Smooth muscle cell (in vitro differentiated cells): ENCODE measurements around the gene CDKAL1. TPM values are rescaled to one million over a fixed set of nuclear protein-coding genes. Genes with fewer than 3 reads are reported as not detected.

Source experiments
- DNase-seq: peaks from one replicate; lab custom pipeline; 2025; ENCODE audit not compliant: unreplicated experiment; lab: John Stamatoyannopoulos, UW
- H2AFZ ChIP-seq: fragments of 200-600 bp; sonication (generic); 2 replicates; pipeline ENCODE4 v1.6.0; 2016; ENCODE audit warnings: antibody characterized with exemption, low read depth, mild to moderate bottlenecking
- H3F3A ChIP-seq: fragments of 200-600 bp; sonication (generic); 2 replicates; pipeline ENCODE4 v1.6.0; 2017; ENCODE audit warnings: antibody characterized with exemption, low read depth
- H3K27ac ChIP-seq: fragments of 200-600 bp; sonication (generic); 2 replicates; pipeline ENCODE4 v1.5.1; 2016; ENCODE audit warnings: low read depth, mild to moderate bottlenecking
- H3K27me3 ChIP-seq: fragments of 200-600 bp; sonication (generic); 2 replicates; pipeline ENCODE4 v1.6.1; 2016; ENCODE audit warnings: low read depth, mild to moderate bottlenecking
- H3K36me3 ChIP-seq: fragments of 200-600 bp; sonication (generic); 2 replicates; pipeline ENCODE4 v1.5.1; 2016; ENCODE audit warnings: low read depth
- H3K4me1 ChIP-seq: fragments of 200-600 bp; sonication (generic); 2 replicates; pipeline ENCODE4 v1.5.1; 2016; ENCODE audit warnings: low read depth
- H3K4me2 ChIP-seq: fragments of 200-600 bp; sonication (generic); 2 replicates; pipeline ENCODE4 v1.6.0; 2016; ENCODE audit warnings: mild to moderate bottlenecking
- H3K4me3 ChIP-seq: fragments of 200-600 bp; sonication (generic); 2 replicates; pipeline ENCODE4 v1.5.1; 2016; ENCODE audit warnings: mild to moderate bottlenecking
- H3K79me2 ChIP-seq: fragments of 200-600 bp; sonication (generic); 2 replicates; pipeline ENCODE4 v1.6.0; 2016; ENCODE audit warnings: low read depth, mild to moderate bottlenecking
- H3K9ac ChIP-seq: fragments of 200-600 bp; sonication (generic); 2 replicates; pipeline ENCODE4 v1.6.0; 2016; ENCODE audit warnings: low read depth
- H3K9me3 ChIP-seq: fragments of 200-600 bp; sonication (generic); replicated peaks from 2 replicates; pipeline ENCODE4 v1.5.1; 2016; ENCODE audit warnings: low read depth
- H4K20me1 ChIP-seq: fragments of 200-600 bp; sonication (generic); 2 replicates; pipeline ENCODE4 v1.6.0; 2016; ENCODE audit warnings: low read depth
- CTCF ChIP-seq: fragments of 200-600 bp; sonication (generic); IDR thresholded peaks from 2 replicates; pipeline ENCODE4 v1.5.1; 2017; ENCODE audit warnings: borderline replicate concordance, mild to moderate bottlenecking, antibody characterized with exemption; ENCODE audit not compliant: insufficient read depth, poor library complexity, severe bottlenecking
- WGBS: methylation state at CpG from one replicate; pipeline ENCODE4 v1.1.7; 2016; ENCODE audit warnings: low lambda C conversion rate; 5-methylcytosine and 5-hydroxymethylcytosine counted together
- polyA plus RNA-seq: library from polyadenylated mRNA; unstranded; fragments of >200 nt; fragmentation: Nextera tagmentation; extraction: Ambion mirVana; gene quantifications from 2 replicates; pipeline ENCODE4 v1.2.1, GENCODE V29; 2016
- total RNA-seq: library from RNA; depleted of rRNA; stranded (reverse); fragments of >200 nt; gene quantifications from 2 replicates; pipeline ENCODE4 v1.2.3, GENCODE V29; 2014

CDKAL1 gene
- total and polyA plus RNA-seq, 2 experiments from 2014 or later, result 16.5 to 16.6 TPM

GRCh38 chr6:20669571-20670314 is 135.5 kb downstream of the CDKAL1 start:
- Histone ChIP-seq H2AFZ (no peak overlapping the region), H3F3A (peaks cover 4% of the 10 kb centered on the region), H3K9ac (no peak overlapping the region), H3K4me1 (no peaks in the 10 kb centered on the region), H3K27me3 (no peaks in the 10 kb centered on the region), H3K36me3 (no peaks in the 10 kb centered on the region), H3K79me2 (peaks cover 4% of the 10 kb centered on the region), H3K4me2 (peak overlapping the region; percentile 73), H3K4me3 (no peak overlapping the region), H3K9me3 (no peaks in the 10 kb centered on the region), H4K20me1 (peaks cover 3% of the 10 kb centered on the region), H3K27ac (peak overlapping the region; percentile 58)
- DNase-seq, result no peak
- TF ChIP-seq CTCF, result no peak
- WGBS, result 23% methylated on average over 6 of the region's 6 CpGs

GRCh38 chr6:20670750-20671149 is 136.5 kb downstream of the CDKAL1 start:
- no peak overlapping the region for H3K27ac ChIP-seq
- DNase-seq, result no peak
- TF ChIP-seq CTCF, result no peak
- no peak overlapping the region for H2AFZ ChIP-seq
- H3K36me3 ChIP-seq, result no peaks in the 10 kb centered on the region
- WGBS, result 86% methylated on average over 2 of the region's 2 CpGs
- H3K9ac ChIP-seq, result no peak overlapping the region
- no peaks in the 10 kb centered on the region for H3K4me1 ChIP-seq
- H3K9me3 ChIP-seq, result no peaks in the 10 kb centered on the region
- H3K79me2 ChIP-seq, result peaks cover 4% of the 10 kb centered on the region
- peaks cover 4% of the 10 kb centered on the region for H3F3A ChIP-seq
- no peaks in the 10 kb centered on the region for H3K27me3 ChIP-seq
- H4K20me1 ChIP-seq, result peaks cover 3% of the 10 kb centered on the region
- peak overlapping the region; percentile 73 for H3K4me2 ChIP-seq
- H3K4me3 ChIP-seq, result no peak overlapping the region

GRCh38 chr6:20672038-20672437 is 137.8 kb downstream of the CDKAL1 start:
- Histone ChIP-seq H3K27ac (no peak overlapping the region), H3K9ac (no peak overlapping the region), H3K27me3 (no peaks in the 10 kb centered on the region), H3K4me1 (no peaks in the 10 kb centered on the region), H3K4me2 (no peak overlapping the region), H2AFZ (no peak overlapping the region), H3K36me3 (no peaks in the 10 kb centered on the region), H4K20me1 (peaks cover 3% of the 10 kb centered on the region), H3K79me2 (peaks cover 2% of the 10 kb centered on the region), H3K9me3 (no peaks in the 10 kb centered on the region), H3K4me3 (no peak overlapping the region), H3F3A (peaks cover 4% of the 10 kb centered on the region)
- WGBS, result 88% methylated on average over 2 of the region's 2 CpGs
- DNase-seq, result no peak
- no peak for TF ChIP-seq CTCF

GRCh38 chr6:20673458-20673857 is 139.2 kb downstream of the CDKAL1 start:
- Histone ChIP-seq H3K9ac (no peak overlapping the region), H3K9me3 (no peaks in the 10 kb centered on the region), H3K79me2 (no peaks in the 10 kb centered on the region), H2AFZ (no peak overlapping the region), H3K27ac (no peak overlapping the region), H3K27me3 (no peaks in the 10 kb centered on the region), H4K20me1 (peaks cover 3% of the 10 kb centered on the region), H3K4me3 (no peak overlapping the region), H3K36me3 (no peaks in the 10 kb centered on the region), H3K4me2 (no peak overlapping the region), H3F3A (peaks cover 4% of the 10 kb centered on the region), H3K4me1 (no peaks in the 10 kb centered on the region)
- no peak for TF ChIP-seq CTCF
- DNase-seq, result no peak
- 97% methylated on average over 4 of the region's 4 CpGs for WGBS
